GM12865 (cell line): Measurements from ENCODE around the gene THRB.

Source experiments
- DNase-seq: peaks from one replicate; pipeline ENCODE4 v3.0.0; 2010; ENCODE audit warnings: low read depth
- H3K4me3 ChIP-seq: 2 replicates; pipeline ENCODE4 v1.5.1; 2011; ENCODE audit warnings: mild to moderate bottlenecking, low read depth, low read length, control low read depth
- TF ChIP-seq, protein P1 (sequence below): IDR thresholded peaks from 2 replicates; pipeline ENCODE4 v1.5.1; 2011; ENCODE audit warnings: low read length, control low read depth, low read depth, inconsistent platforms; ENCODE audit not compliant: insufficient read depth; ENCODE audit errors: missing control alignments

The THRB gene

DNA sequence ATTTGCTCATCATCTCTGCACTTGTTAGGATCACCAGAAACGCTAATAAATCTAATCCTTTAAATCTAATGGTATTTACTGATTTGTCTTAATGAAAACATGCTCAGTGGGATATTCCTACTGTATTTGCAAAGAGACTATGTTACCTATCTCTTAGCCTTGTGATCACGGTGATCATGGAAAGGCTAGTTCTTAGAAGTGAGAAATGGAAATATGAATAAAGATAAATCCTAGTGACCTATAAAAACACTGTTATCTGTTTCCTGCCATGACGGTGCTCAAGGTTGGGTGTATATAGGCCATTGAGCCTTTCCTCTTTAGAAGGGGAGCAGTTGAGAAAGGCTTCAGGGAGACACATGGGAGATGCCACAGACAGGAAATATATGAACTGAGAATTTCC is 116.3 kb downstream of the THRB start:
- no peak for DNase-seq
- TF ChIP-seq, protein P1, sequence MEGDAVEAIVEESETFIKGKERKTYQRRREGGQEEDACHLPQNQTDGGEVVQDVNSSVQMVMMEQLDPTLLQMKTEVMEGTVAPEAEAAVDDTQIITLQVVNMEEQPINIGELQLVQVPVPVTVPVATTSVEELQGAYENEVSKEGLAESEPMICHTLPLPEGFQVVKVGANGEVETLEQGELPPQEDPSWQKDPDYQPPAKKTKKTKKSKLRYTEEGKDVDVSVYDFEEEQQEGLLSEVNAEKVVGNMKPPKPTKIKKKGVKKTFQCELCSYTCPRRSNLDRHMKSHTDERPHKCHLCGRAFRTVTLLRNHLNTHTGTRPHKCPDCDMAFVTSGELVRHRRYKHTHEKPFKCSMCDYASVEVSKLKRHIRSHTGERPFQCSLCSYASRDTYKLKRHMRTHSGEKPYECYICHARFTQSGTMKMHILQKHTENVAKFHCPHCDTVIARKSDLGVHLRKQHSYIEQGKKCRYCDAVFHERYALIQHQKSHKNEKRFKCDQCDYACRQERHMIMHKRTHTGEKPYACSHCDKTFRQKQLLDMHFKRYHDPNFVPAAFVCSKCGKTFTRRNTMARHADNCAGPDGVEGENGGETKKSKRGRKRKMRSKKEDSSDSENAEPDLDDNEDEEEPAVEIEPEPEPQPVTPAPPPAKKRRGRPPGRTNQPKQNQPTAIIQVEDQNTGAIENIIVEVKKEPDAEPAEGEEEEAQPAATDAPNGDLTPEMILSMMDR, result no peak
- no peak overlapping the region for H3K4me3 ChIP-seq

DNA sequence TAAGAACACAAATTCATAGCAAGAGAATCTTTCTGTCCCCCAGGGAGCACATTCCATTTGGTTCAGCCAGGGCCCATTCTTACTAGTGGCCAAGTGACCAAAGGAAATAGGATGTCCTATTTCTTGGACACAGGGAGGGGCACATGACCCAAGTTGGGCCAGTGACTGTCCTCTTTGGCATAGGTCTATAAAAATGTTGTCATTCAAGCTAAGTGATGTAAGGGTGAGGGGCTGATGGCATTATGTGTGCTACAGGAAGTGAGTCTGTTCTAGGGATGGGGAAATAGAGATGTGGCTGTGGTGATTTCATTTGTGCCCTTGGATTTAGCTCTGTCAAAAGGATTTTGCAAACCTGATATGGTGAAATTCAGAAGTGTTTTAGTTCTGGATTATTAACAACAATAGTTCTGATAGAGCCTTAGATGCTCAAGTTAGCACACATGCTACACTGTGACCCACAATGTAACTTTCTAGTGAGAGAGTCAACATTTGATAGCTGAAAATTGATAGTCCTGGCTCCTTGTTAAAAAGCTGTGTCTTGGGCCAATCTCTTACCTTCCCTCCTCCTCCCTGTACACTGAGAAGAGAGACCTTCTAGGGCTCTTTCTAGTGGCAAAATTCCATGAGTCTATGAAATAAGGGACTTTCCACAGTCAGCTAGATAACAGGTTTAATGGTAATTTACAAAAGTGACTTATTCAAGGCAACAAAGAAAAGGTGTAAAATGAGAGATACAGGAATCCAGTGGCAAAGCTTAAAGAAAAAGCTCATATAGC is 117.2 kb downstream of the THRB start:
- TF ChIP-seq, protein P1, result no peak
- H3K4me3 ChIP-seq, result no peak overlapping the region
- DNase-seq, result no peak

DNA sequence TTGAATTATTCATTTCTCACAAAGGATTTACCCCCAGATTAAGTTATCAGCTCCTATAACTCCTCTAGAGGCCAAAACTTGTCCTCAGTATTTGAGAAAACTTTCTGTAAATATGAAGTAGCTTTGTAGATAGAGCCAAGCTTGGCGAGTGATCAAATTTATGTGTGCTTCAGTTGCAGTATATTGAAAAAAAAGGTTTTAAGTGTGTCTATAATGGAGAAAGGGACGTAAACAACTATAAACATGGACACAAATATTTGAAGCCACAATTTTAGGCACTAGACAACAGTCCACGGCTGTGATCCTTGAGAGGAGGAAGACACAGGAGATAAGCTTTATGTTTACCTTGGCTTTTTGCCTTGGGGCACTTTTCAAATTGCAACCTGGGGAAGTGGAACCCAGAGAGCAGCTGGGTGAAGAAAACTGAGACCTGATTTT is 118.7 kb downstream of the THRB start:
- no peak overlapping the region for H3K4me3 ChIP-seq
- TF ChIP-seq, protein P1, result no peak
- no peak for DNase-seq

DNA sequence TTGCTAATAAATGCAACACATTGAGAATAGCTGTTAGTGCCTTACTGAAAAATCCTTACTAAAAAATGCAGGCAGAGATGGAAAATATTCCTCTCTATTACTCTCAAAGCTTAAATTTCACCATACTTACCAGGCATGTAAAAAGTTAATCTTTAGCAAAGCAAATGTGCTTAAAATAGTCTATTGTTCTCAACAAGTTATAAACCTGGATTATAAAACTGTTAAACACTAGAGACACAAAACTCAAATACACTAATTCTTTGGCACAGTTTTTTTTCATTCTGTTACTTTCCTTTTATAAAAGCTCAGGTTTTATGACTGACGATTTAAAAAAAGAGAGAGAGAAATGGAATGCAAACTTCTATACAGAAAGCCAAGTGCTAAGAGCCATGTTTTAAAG is 119.8 kb downstream of the THRB start:
- no peak overlapping the region for H3K4me3 ChIP-seq
- TF ChIP-seq, protein P1, result no peak
- no peak for DNase-seq

DNA sequence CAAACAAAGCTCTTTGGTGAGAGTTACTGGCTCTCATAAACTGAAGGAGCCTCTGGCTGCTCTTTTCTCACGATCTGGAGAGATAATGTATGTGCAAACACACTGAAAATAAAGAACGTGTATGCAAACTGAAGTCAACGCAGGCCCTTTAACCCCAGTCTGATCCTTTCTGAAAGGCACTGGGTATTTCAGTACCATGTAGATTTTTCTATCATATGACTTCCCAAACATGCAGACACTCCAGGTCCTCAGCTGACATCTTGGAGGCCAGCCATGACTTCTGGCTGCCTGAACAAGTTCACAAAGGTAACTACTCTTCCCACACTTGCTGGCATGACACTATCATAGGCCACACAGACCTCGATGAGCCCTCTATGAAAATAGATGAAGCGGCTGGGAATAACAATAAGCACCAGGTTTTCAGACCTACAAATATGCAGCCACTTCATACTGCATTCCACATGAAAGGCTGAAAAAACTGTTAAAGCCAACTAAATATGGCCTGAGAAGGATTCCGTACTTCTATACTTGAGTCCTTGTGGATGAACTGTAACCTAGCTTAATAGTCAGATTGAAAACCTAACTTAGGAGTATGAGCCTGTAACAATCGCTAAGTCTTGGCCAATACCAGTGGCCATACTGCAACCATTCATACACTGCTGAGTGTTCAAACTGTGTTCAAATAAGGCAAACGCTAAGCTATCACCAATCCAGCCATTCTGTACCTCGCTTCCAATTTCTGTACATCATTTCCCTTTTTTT is 121.3 kb downstream of the THRB start:
- H3K4me3 ChIP-seq, result no peak overlapping the region
- DNase-seq, result no peak
- TF ChIP-seq, protein P1, result no peak

DNA sequence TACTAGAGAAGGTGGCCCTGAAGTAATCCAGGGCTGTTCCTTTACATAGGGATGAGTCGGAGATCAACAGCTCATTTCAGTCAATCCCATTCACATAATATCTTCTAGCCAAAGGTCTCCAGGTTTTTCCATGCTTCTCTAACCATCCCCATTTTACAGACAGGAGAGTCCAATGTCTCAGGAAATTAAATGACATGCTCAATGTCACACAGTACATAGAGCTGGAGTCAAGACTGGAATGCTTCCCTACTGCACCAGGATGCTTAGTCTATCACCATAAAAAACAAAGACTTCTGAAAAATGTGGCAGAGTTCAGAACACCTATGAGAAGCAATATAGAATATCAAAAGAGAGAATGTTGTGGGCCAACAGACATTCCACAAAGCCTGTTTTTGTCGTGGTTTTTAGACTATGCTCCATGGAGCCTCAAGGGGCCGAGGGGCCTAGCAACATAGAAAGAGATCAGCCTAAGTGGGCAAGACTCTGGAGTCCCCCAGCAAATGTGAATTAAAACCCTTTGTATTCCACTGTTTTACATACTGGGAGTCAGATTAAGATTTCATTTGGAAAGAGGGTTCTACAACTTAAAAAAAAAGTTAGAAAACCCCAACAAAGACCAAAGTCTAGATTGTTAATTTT is 122.0 kb downstream of the THRB start:
- H3K4me3 ChIP-seq, result no peak overlapping the region
- no peak for DNase-seq
- TF ChIP-seq, protein P1, result no peak
